ENCODE data around the gene RAB21.

Gene RAB21, protein sequence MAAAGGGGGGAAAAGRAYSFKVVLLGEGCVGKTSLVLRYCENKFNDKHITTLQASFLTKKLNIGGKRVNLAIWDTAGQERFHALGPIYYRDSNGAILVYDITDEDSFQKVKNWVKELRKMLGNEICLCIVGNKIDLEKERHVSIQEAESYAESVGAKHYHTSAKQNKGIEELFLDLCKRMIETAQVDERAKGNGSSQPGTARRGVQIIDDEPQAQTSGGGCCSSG

DNA sequence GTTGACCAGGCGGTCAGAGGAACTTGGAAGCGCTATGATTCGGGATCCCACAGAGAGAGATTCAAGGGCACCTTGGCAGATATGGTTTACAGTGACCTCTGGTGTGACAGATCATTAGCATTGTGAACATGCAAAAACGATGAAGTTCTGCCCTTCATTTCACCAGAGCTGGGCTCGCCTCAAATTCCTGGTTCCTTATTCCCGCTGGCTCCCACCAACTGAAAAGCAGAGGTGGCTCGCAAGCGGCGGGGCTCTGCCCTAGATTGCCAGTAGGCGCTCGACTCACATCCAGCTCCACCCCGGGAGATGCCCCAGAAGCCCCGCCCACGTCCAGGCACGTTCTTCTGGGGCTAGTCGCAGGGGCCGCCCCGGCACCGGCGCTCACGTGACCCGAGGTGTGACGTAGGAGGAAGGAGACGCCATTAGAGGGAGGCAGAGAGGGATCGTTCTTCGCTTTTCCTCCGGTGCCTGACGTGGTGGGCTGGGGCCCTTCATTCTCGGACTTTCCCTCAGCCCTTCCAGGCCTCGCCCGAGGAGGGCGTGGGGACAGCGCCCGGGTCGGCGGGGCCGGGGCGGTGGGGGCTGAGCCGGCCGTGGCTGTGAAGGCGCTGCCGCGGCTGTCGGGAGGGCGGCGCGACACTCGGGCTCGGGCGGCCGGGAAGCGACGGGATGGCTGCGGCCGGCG is at the start of gene RAB21:
RAB21 (plus strand) TSS at position 403 of the 685 bp plus-strand sequence; CDS start at position 670, 267 bp downstream.
- DNase-seq (ENCODE audit: low read depth in 2 of 2): peak; percentile 98 to 99

DNA sequence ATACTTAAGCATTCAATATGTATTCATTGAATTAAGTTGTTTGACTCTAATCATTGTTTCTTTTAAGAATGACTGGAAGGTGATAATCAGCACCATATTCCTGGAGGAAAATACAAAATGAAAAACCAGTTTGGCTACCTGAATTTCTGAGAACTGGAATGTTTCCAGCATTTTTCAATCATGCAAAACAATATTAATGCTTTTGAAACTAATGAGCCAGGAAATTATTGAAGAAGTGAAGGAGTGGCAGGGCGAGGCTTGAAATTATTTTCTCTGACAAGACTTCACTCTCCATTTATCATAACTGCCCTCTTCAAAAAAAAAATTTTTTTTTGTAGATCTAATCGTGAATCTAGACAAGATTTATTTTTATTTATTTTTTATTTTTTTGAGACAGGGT is 49.7 kb upstream of the RAB21 start:
- no peak for DNase-seq (ENCODE audit: low read depth in 2 of 2)

DNA sequence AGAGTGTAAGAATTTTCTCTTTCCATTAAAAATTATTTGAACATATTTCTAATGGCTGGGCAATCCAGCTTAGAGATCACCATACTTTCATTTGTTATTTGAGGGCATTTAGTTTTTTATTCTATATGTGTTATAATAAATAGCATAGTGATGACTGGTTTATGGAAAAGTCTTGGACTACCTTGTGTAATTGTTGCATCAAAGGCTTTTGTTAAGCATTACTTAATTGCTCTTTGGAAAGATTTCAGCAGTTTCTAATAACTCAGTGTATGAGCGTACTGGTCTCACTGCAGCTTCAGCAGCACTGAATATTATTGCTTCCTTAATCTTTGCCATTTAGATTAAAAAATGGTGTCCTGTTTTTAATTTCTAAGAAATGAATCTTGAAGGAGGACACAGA is 46.0 kb upstream of the RAB21 start:
- DNase-seq (ENCODE audit: low read depth in 2 of 2): no peak

DNA sequence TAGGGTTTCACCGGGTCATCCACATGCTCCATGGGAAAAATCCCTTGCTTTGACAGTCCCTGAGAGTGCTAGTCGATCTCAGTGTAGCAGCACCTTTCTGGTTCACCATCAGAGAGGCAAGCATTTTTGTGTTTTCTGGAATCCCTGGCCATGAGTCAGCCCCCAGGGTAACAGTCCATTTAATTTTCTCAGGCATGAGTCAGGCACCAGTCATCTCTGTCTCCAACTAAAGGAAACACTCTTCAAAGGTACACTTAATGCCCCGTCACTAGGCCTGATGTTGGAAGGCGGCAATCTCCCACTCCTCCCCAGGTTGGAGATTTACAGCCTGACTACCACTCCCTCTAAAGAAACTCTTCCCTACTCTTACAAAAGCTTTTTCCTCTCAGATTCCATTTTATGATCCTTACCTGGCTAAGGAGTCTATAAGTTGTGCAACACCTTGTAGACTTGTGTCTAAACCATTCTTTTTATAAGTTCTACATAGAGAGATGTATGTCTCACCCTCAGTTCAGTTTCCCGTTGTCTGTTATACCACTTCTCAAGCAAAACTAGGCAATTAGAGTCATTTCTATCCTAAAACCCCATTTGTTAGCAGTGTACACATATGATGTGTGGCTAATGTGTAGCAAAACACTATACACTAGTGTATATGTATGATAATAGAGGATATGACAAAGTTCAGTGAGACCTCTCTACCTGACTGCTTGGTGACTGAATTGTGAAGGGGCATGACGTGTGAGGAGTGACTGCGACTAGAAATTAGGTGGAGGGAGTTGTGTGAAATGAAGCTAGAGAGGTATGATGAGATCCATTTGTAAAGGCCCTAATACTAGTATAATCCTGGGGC is 44.2 kb upstream of the RAB21 start:
- no peak for DNase-seq (ENCODE audit: low read depth in 2 of 2)

DNA sequence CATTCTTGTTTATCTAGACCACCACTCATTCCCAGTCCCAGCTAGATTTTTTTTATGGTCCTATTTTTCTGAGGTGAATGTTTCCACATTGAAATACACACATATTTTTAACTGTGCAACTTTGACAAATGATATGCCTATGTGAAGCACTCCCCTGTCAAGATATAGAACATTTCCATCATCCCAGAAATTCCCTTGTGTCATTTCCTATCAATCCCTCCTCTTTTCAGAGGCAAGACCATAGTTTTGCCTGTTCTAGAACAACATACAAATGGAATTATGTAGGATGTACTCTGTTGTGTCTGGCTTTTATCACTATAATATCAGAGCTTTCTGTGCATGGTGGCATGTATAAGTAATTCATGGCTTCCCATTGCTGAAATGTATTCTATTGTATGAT is 36.1 kb upstream of the RAB21 start:
- DNase-seq (ENCODE audit: low read depth in 2 of 2): no peak

DNA sequence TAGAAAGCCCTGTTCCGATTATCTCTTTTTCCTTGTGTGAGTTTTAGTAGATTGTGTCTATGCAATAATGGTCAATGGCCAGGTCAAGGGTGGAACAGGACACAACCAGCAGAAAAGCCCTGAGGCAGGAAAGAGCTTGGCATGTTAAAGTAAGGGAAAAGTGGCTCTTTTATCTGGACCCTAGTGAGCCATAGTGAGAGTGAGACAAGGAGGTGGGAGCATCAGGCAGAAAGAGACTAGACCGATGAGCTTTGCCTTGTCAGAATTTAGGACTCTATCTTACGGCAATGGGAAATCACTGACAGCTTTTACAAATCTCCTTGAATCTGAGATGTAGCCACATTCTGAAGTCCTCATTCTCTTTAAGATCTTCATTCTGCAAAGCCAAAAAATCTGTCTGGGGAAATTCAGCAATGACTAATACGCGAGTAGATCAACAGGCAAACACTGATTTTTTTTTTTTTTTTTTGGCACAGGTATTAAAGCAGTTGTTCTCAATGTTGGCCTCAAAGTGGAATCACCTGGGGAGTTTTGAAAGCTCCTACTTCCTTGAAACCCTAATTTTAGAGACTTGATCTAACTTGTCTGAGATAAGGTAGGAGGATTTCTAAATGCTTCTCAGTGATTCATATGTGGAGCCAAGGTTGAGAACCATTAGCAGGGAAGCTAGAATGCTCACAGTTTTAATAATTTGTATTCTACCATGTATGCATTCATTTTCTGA is 34.9 kb upstream of the RAB21 start:
- no peak for DNase-seq (ENCODE audit: low read depth in 2 of 2)

DNA sequence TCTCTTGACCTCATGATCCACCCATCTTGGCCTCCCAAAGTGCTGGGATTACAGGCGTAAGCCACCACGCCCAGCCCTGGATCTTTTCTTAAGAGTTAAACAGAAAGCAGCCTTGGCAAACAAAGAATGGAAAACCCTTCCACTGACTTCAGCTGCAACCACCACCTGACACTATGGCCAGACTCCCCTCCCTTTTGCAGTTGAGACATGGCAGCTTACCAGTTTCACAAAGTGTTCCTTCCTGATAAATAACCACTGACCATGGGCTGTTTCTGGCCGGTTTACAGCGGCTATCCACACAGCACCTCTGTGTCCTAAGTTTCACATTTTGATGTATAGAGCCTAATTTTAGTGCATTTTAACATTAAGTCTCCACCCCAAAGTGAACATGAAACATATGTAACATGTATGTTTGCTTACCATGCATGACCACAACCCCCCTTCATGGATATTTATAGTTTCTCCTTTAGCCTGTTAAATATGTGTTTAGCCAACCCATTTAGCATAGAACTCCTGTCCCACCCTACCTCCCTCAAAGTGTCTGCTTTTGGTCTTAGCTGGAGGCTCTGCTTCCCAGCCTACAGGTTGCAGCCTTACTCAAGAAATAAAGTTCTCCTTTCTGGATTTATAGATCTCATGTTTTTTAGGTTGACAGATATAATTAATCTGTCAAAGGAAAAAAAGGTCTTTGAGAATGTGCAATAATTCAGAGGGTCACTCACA is 32.7 kb upstream of the RAB21 start:
- DNase-seq (ENCODE audit: low read depth in 2 of 2): no peak

DNA sequence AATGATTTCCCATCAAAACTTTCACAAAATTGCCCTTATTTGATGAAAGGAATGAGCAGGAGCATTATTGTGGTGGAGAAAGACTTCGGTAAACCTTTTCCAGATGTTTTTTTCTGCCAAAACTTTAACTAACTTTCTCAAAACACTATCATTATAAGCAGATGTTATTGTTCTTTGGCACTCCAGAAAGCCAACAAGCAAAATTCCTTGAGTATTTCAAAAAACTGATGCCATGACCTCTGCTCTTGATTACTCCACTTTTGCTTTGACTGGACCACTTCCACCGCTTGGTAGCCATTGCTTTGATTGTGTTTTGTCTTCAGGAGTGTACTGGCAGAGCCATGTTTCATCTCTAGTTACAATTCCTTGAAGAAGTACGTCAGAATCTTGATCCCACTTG is 29.7 kb upstream of the RAB21 start:
- no peak for DNase-seq (ENCODE audit: low read depth in 2 of 2)

DNA sequence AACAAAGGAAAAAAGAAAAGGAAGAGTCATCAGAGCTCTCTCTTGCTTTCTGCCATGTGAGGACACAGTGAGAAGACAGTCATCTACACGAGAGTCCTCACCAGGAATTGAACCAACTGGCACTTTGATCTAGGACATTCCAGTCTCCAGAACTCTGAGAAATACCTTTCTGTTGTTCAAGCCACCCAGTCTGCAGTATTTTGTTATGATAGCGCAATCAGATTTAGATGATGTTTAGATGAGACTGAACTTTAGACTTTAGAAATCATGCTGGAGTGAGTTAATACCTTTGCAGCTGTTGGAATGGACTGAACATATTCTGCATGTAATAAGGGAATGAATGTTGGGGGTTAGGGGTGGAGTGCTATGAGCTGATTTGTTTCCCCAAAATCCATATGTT is 28.1 kb upstream of the RAB21 start:
- no peak for DNase-seq (ENCODE audit: low read depth in 2 of 2)

DNA sequence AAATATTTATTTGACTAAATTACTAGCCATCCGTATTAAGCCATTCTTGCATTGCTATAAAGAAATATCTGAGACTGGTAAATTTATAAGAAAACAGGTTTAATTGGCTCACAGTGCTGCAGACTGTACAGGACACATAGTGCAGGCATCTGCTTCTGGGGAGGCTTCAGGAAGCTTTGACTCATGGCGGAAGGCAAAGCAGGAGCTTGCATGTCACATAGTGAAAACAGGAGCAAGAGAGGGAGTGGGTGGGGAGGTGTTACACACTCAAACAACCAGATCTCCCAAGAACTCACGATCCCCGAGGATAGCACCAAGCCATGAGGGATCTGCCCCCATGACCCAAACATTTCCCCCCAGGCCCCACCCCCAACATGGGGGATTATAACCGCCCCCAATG is 26.7 kb upstream of the RAB21 start:
- DNase-seq (ENCODE audit: low read depth in 2 of 2): no peak

DNA sequence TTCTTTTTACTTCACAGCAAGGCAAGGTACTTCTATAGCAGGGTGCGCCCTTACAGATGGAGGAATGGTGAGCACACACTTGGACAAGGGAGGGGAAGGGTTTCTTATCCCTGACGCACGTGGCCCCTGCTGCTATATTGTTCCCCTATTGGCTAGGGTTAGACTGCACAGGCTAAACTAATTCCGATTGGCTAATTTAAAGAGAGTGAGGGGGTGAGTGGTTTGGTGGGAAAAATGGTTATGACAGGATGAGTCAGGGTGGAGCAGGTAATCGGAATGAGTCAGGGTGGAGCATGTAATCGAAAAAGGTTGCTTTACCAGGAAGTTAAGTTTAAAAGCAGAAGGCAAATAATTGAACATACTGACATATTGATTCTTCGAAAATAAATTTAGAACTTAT is 23.7 kb upstream of the RAB21 start:
- DNase-seq (ENCODE audit: low read depth in 2 of 2): no peak

DNA sequence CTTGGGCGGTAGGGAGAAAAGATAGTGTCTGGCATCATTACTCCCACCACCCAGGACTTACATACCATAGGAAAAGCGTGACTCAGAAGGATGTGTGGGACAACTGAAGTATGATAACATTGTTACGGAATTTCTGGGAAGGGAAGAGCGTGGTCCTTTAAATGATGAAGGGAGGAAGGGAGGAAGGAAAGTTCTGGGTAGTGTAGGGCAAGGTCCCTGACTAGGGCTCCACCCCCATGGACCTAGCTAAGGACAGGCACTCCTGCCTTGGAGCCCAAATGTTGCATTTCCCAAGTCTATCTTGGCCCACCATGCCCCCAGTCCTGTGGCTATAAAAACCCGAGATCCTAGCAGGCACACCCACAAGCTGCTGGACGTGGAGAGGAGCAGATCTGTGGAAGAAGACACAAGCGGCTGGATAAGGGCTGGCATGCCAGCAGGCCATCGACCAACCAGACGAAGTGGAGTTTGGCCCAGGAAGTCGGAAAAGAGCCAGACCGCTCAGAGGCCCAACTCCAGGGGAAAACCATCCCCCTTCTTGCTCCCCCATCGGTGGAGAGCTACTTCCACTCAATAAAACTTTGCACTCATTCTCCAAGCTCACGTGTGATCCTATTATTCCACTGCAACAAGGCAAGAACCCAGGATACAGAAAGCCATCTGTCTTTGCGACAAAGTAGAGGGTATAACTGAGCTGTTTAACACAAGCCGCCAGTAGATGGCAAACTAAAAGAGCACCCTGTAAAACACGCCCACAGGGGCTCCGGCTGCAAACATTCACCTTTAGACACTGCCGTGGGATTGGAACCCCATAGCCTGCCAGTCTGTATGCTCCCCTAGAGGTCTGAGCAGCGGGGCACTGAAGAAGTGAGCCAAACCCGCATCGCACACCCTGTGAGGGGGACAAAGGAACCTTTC is 23.0 kb upstream of the RAB21 start:
- no peak for DNase-seq (ENCODE audit: low read depth in 2 of 2)

DNA sequence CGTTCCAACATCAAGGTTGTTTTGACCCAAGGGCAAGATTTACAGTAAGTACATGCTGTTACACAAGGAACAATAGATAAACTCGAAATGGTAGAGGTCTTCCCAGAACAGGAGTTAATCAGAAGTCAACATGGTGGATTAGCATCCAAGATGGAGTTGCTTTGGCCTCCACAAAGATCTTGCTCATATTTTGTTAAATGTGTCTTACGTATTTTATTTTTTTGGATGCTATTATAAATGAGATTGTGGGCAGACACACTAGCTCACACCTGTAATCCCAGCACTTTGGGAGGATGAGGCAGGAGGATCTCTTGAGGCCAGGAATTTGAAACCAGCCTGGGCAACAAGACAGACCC is 22.3 kb upstream of the RAB21 start:
- no peak for DNase-seq (ENCODE audit: low read depth in 2 of 2)

DNA sequence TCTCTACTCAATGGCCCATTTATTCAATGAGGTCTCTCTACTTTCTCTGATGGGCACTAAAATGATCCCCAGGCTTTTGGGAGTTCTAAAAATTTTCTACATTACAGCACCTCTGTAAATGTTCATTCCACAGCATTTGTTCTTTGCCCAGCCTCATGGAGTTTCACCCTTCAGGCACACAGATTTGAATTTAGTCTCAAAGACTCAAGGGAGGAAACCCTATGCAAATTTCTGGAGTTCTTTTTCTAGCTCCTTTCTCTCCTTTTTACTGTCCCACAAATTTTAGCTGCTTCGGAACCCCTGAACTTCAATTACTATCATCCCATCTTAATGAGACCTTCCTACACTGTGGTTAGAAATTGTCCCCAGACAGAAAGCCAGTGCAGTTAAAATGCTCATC is 17.5 kb upstream of the RAB21 start:
- DNase-seq (ENCODE audit: low read depth in 2 of 2): no peak

DNA sequence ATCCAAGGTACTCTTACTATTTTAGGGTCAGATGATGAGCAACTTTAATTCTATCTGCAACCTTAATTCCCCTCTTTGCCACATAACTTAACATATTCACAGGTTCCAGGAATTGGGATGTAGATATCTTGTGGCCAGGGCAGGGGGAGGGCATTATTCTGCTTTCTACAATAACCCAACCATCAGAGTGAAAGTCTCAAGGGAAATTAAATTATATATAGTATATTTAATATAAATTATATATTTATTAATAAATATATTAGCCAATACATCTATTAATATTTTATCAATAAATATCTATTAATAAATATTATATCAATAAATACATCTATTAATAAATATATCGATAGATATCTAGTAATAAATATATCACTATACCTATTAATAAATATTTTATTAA is 11.7 kb upstream of the RAB21 start:
- DNase-seq (ENCODE audit: low read depth in 2 of 2): no peak

DNA sequence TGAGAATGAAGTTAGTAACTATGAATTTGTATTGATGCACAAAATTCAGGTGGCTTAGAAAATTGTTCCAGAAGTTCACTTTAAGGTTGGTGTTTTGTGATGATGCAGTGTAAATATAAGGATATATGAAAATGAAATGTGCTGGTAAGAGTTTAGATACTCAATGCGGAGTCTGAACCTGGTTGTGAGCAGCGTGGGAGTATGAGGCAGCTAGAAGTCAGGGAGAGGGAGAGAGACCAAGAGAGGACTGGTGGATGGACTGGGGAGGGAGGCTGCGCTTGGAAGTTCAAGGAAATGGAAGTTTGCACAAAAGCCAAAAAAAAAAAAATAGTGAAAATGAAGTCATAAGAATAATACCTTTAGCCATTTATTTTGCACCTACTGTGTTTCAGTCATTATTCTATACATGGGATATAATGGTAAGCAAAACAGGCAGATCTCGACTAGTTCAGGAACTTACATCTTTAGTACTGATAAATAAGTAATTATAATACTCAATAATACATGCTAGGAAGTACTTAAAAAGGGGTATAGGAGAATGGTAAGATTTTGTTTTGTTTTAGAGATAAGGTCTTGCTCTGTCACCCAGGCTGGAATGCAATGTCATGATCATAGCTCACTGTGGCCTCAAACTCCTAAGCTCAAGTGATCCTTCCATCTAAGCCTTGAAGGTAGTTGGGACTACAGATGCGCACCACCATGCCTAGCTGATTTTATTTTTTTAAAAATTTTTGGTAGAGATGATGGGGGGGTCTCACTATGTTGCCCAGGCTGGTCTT is 10.0 kb upstream of the RAB21 start:
- DNase-seq (ENCODE audit: low read depth in 2 of 2): no peak

DNA sequence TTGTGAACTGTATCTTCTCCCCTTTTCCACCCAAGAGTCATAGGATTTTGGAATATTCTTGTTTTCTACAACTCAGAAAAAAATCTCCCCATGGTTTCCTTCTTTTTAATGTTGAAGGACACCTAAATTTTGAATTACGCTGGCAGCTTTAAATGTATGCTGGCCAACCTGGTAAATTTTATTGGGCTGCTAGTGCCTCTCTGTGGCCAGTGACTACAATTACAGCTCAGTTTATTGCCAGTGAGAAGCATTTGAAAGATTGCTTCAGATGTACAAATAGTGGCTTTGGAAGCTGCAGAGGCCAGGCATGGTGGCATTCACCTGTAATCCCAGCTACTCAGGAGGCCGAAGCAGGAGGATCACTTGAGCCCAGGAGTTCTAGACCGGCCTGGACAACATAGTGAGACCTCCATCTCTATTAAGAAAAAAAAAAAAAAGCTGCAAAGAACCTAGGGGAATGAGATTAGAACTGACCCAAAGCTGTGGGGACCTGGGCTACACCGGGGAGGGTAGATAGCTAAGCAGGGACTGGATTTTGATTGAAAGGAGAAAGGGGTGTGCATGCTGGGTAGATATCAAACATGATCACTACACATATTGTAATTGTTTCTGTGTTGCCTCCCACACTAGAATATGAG is 7.6 kb upstream of the RAB21 start:
- DNase-seq (ENCODE audit: low read depth in 2 of 2): peak in 1 of 2 donors; percentile 31

DNA sequence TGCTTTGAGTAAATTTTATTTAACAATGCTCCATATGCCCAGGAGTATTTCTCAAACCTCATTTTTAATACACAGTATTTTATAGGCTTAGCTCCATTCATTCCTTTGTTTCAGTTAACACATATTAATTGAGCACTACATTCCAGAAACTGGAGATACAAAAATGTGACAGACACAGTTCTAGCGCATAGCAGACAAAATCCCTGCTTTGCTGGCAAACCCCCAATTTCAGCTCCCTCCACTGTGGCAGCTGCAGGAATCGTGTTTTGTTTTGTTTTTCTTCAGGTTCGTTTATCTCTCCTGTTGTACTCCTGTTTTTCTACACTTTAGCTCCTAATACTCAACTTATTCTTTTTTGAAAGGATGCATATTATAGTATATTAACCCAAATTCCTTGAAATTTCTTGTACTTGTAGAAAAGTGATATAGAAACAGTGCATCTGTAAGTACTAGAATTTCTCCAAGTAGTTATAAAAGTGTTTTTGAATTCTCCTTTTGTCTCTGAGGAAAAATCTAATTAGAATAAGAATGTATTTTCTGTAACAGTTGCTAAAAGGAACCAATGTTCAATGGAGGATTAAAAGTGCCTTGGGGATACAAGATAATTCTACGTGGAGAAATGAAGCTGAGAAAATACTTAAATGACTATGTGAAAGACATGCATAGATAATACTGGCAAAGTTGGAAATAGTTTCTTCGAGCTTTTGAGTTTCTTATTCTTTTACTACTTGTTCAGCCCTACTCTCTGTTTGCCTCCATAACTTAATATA is 6.4 kb upstream of the RAB21 start:
- DNase-seq (ENCODE audit: low read depth in 2 of 2): no peak
